ENCODE measurements around the gene RPS29. TPM values are rescaled to one million over a fixed set of nuclear protein-coding genes. Genes with fewer than 3 reads are reported as not detected.

Gene RPS29
- total and polyA plus RNA-seq, 2 of the 13 experiments (the other 11 are each of a cell fraction or from before 2014, with no cell fraction given) = 4,303 to 8,215 TPM

GRCh38 chr14:49598485-49599300, 12.5 kb upstream of the RPS29 start, which contains the start of gene LRR1 (continued):
- TF ChIP-seq MAFF (IDR thresholded peaks at IDR 0.05; ENCODE audit: low read depth, low read length) = no peak
- TF ChIP-seq WIZ (CRISPR knock-in tag; IDR thresholded peaks at IDR 0.05) = no peak; the same call in 1 of the 2 replicates
- TF ChIP-seq PRPF4 (IDR thresholded peaks at IDR 0.05; ENCODE audit: low read depth, low read length, poor library complexity, severe bottlenecking) = no peak
- TF ChIP-seq ZNF782 (CRISPR knock-in tag; IDR thresholded peaks at IDR 0.05; ENCODE audit: borderline replicate concordance) = 0 out of 2 replicates have a peak, but pooled peaks have one; percentile 70
- TF ChIP-seq CEBPB (IDR thresholded peaks at IDR 0.05; ENCODE audit: borderline replicate concordance, low read depth, low read length) = no peak
- TF ChIP-seq ZBTB46 (CRISPR knock-in tag; IDR thresholded peaks at IDR 0.05; ENCODE audit: borderline replicate concordance) = no peak
- no peak; the same call in 1 of the 2 replicates for TF ChIP-seq ETV6 (CRISPR knock-in tag; conservative IDR thresholded peaks at IDR 0.05)
- TF ChIP-seq, protein P1, sequence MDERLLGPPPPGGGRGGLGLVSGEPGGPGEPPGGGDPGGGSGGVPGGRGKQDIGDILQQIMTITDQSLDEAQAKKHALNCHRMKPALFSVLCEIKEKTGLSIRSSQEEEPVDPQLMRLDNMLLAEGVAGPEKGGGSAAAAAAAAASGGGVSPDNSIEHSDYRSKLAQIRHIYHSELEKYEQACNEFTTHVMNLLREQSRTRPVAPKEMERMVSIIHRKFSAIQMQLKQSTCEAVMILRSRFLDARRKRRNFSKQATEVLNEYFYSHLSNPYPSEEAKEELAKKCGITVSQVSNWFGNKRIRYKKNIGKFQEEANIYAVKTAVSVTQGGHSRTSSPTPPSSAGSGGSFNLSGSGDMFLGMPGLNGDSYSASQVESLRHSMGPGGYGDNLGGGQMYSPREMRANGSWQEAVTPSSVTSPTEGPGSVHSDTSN (CRISPR knock-in tag; IDR thresholded peaks at IDR 0.05) = 0 out of 2 replicates have a peak, but pooled peaks have one; percentile 8
- peak; percentile 35; the same call in 1 of the 2 replicates for TF ChIP-seq CREB1 (IDR thresholded peaks at IDR 0.05)
- TF ChIP-seq CREB1 (CRISPR knock-in tag; IDR thresholded peaks at IDR 0.05) = no peak
- TF ChIP-seq NPAS2 (CRISPR knock-in tag; IDR thresholded peaks at IDR 0.05; ENCODE audit: borderline replicate concordance) = no peak
- TF ChIP-seq PITX1 (CRISPR knock-in tag; IDR thresholded peaks at IDR 0.05) = 0 out of 2 replicates have a peak, but pooled peaks have one; percentile 59
- TF ChIP-seq ZNF780A (CRISPR knock-in tag; IDR thresholded peaks at IDR 0.05) = 0 out of 2 replicates have a peak, but pooled peaks have one; percentile 73
- TF ChIP-seq ZNF616 (CRISPR knock-in tag; IDR thresholded peaks at IDR 0.05; ENCODE audit: low read depth) = peak; percentile 65; the same call in 1 of the 2 replicates
- no peak for TF ChIP-seq ZSCAN22 (CRISPR knock-in tag; IDR thresholded peaks at IDR 0.05)
- peak; percentile 89 for TF ChIP-seq MED8 (CRISPR knock-in tag; IDR thresholded peaks at IDR 0.05; ENCODE audit: insufficient replicate concordance)
- TF ChIP-seq, protein P2, sequence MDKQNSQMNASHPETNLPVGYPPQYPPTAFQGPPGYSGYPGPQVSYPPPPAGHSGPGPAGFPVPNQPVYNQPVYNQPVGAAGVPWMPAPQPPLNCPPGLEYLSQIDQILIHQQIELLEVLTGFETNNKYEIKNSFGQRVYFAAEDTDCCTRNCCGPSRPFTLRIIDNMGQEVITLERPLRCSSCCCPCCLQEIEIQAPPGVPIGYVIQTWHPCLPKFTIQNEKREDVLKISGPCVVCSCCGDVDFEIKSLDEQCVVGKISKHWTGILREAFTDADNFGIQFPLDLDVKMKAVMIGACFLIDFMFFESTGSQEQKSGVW (CRISPR knock-in tag; IDR thresholded peaks at IDR 0.05; ENCODE audit: borderline replicate concordance) = no peak
- TF ChIP-seq KDM1A (CRISPR knock-in tag; IDR thresholded peaks at IDR 0.05) = no peak
- TF ChIP-seq JARID2 (CRISPR knock-in tag; IDR thresholded peaks at IDR 0.05; ENCODE audit: insufficient replicate concordance) = no peak
- TF ChIP-seq IRX3 (CRISPR knock-in tag; IDR thresholded peaks at IDR 0.05; ENCODE audit: borderline replicate concordance, low read depth) = 0 out of 2 replicates have a peak, but pooled peaks have one; percentile 15
- no peak for TF ChIP-seq ZNF260 (CRISPR knock-in tag; IDR thresholded peaks at IDR 0.05; ENCODE audit: borderline replicate concordance, low read depth)
- peak; percentile 83 for TF ChIP-seq HOXA3 (CRISPR knock-in tag; IDR thresholded peaks at IDR 0.05)
- peak; percentile 86 for TF ChIP-seq AGO2 (optimal IDR thresholded peaks at IDR 0.05; ENCODE audit: low read depth, low read length)
- TF ChIP-seq ELF3 (CRISPR knock-in tag; IDR thresholded peaks at IDR 0.05) = peak; percentile 77
- peak; percentile 74 for TF ChIP-seq ZNF274 (CRISPR knock-in tag; IDR thresholded peaks at IDR 0.05)
- TF ChIP-seq, protein P3, sequence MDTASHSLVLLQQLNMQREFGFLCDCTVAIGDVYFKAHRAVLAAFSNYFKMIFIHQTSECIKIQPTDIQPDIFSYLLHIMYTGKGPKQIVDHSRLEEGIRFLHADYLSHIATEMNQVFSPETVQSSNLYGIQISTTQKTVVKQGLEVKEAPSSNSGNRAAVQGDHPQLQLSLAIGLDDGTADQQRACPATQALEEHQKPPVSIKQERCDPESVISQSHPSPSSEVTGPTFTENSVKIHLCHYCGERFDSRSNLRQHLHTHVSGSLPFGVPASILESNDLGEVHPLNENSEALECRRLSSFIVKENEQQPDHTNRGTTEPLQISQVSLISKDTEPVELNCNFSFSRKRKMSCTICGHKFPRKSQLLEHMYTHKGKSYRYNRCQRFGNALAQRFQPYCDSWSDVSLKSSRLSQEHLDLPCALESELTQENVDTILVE (CRISPR knock-in tag; IDR thresholded peaks at IDR 0.05) = peak; percentile 52; the same call in 1 of the 2 replicates
